Endometrial microvascular endothelial cells (primary cell): ENCODE data around the gene TMEM184B. TPM values are rescaled to one million over a fixed set of nuclear protein-coding genes. Genes with fewer than 3 reads are reported as not detected.

Source experiments
- in situ Hi-C: cut with HindIII; loops from 2 replicates; pipeline ENCODE4 v1.10.0; 2017; ENCODE audit warnings: low sequenced_read_pairs, low pct_unique_long_range_greater_than_20kb; ENCODE audit errors: inconsistent ontology term
- total RNA-seq: library from RNA; depleted of rRNA; stranded (reverse); fragments of >200 nt; gene quantifications from one replicate; pipeline ENCODE4 v1.2.3, GENCODE V29; 2015; ENCODE audit errors: inconsistent ontology term

TMEM184B gene
- 111 TPM for total RNA-seq

GRCh38 chr22:38272373-38273134 is at the start of gene TMEM184B:
Gene TMEM184B (minus strand): TSS chr22:38273010. CDS start chr22:38247961, 25,049 bp downstream.
- in situ Hi-C loops = no loop called here

- in situ Hi-C loops = loop anchor here (25.0 kb wide), 1 partner anchor 159 kb away; no protein-coding TSS in a partner anchor
Measured at GRCh38 chr22:38320605-38321402, 48.0 kb upstream of the TMEM184B start.

GRCh38 chr22:38318792-38319773 is 46.3 kb upstream of the TMEM184B start:
- in situ Hi-C loops = loop anchor here (25.0 kb wide), 1 partner anchor 157 kb away; no protein-coding TSS in a partner anchor

GRCh38 chr22:38317995-38318715 is 45.3 kb upstream of the TMEM184B start:
- in situ Hi-C loops = loop anchor here (25.0 kb wide), 1 partner anchor 156 kb away; no protein-coding TSS in a partner anchor

GRCh38 chr22:38317122-38317994 is 44.5 kb upstream of the TMEM184B start, which contains the start of gene CSNK1E:
Gene CSNK1E (minus strand): TSS chr22:38317433. CDS start chr22:38314157, 3,276 bp downstream.
- in situ Hi-C loops = loop anchor here (25.0 kb wide), 1 partner anchor 155 kb away; no protein-coding TSS in a partner anchor

DNA sequence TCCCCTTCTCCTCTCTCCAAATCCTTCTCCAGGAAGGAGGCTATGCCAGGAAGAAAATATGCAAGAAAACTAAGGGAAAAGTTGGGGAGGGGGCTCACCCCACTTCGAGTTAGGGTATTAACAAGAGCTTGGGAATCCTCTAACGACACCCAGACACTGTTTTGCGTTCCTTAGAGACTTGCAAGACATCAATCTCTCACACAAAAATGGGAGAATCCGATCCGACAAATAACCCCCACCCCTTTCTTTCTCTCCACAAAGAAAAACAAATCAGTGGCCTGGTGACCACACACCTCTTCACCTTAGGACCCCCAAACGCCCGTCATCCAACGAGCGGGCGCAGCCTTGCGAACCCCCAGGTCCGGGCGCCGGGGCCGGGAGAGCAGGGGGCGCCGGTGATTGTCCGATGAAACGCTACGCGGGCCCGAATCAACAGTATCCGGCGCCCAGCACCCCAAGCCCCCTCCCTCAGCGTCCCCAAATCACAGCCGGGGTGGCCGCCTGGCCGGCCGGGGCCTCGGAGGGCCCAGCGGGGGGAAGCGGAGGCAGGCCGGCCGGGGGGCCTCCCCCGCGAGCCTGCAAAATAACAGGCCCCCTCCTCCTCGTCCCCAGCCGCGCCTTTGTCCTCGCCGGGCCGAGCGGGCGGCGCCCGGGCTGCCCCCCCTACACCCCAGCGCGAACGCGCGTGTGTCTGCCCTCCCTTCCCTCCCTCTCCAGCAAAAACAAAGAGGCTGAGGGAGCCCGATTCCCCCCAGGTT is 43.7 kb upstream of the TMEM184B start:
- in situ Hi-C loops = loop anchor here (25.0 kb wide), 1 partner anchor 154 kb away; no protein-coding TSS in a partner anchor

- in situ Hi-C loops = loop anchor here (25.0 kb wide), 1 partner anchor 154 kb away; no protein-coding TSS in a partner anchor
Measured at GRCh38 chr22:38315823-38316363, 43.1 kb upstream of the TMEM184B start.

- in situ Hi-C loops = loop anchor here (25.0 kb wide), 1 partner anchor 153 kb away; no protein-coding TSS in a partner anchor
Measured at GRCh38 chr22:38314933-38315822, 42.4 kb upstream of the TMEM184B start.

GRCh38 chr22:38314051-38314932 is 41.5 kb upstream of the TMEM184B start:
- in situ Hi-C loops = loop anchor here (25.0 kb wide), 1 partner anchor 152 kb away; no protein-coding TSS in a partner anchor

DNA sequence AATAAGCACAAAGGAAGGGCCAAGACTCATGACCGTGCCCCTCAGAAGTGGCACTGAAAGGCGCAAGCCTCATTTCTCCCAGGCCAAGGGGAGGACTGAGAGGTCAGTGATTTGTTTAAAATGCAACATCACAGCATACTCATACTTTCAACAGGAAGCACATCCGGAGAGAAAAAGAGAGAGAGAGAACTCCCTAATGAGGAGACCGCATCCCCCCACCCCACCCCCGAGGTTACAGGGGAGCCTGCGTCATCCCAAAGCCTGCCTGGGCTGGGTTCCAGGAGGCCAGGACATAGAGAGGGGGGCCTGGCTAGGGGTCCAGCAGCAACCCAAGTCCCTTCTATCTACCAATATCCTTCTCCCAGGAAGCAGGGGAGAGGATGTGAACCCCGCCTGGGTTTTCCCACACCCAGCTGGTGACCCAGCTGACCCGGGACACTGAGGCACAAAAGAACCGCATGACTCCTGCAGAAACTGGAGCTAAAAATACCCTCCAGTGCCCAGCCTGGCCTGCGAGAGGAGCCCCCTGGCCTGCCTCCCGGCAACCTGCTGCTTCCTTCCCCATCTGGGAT is 40.7 kb upstream of the TMEM184B start:
- in situ Hi-C loops = loop anchor here (25.0 kb wide), 1 partner anchor 151 kb away; no protein-coding TSS in a partner anchor

DNA sequence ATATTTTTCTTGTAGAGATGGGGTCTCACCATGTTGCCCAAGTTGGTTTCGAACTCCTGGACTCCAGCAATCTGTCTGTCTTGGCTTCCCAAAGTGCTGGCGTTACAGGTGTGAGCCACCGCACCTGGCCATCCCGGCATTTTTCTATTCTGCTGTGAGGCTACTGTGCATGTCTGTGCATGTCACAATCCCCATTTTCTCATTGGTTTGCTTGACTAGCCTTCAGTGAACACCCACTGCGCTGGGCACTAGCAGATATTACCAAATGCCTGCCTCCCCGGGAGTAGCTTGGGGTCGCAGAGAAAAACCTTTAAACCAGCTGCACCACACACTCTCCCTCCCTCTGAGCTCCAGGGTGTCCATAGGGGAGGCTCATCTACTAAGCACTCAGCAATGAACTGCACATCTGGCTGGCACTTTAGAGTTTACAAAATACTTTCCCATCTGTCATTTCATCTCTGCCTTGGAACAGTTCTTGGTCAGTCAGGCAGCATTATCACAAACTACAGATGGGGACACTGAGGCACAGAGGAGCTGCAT is 39.5 kb upstream of the TMEM184B start:
- in situ Hi-C loops = loop anchor here (25.0 kb wide), 1 partner anchor 150 kb away; no protein-coding TSS in a partner anchor

DNA sequence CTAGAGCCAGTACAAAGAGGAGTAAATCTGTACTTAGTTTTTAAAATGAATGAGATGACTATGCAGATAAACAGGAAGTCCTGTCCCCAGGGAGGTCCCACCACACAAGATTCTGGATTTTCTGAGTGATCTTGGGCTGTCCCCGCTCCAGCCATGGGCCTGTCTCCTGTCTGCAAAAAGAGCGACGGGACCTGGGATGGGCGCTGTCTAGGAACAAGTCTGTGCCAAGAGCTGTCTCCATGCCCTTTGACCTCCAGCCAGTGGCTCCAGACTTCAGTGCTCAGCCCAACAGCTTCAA is 38.5 kb upstream of the TMEM184B start:
- in situ Hi-C loops = loop anchor here (25.0 kb wide), 1 partner anchor 149 kb away; no protein-coding TSS in a partner anchor
